C4-2B (cell line): ENCODE measurements around the gene CD36.

Source experiments
- ZFX ChIP-seq: fragments of 450-650 bp; IDR thresholded peaks from 2 replicates; pipeline ENCODE4 v1.6.1; 2017
- TF ChIP-seq, protein P1 (sequence below): fragments of 450-650 bp; conservative IDR thresholded peaks from 2 replicates; pipeline ENCODE4 v1.5.1; 2017; ENCODE audit warnings: mild to moderate bottlenecking

DNA sequence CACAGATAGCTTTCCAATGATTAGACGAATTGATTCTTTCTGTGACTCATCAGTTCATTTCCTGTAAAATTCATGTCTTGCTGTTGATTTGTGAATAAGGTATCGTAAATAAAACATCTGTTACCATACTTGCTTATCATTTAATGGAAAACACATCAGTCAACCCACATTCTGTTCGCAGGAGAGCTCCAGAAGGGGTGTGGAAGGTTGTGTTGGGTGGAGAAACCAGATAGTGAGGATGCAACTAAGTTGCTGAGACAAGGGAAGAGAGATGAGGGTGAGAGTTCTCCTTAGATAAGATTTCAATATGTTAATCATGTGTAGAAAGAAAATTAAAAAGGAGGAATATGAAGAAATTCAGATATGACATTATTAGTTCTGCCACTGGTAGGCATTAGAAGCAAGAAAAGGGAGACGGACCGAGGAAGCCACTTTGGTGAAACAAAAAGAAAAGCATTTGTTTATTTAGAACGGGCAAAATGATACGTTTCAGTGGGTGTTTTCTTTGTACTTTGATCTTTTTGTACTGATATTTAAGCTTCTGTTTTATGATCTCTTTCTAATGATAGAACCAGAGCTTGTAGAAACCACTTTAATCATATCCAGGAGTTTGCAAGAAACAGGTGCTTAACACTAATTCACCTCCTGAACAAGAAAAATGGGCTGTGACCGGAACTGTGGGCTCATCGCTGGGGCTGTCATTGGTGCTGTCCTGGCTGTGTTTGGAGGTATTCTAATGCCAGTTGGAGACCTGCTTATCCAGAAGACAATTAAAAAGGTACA, 7.8 kb downstream of the CD36 start:
- TF ChIP-seq, protein P1, sequence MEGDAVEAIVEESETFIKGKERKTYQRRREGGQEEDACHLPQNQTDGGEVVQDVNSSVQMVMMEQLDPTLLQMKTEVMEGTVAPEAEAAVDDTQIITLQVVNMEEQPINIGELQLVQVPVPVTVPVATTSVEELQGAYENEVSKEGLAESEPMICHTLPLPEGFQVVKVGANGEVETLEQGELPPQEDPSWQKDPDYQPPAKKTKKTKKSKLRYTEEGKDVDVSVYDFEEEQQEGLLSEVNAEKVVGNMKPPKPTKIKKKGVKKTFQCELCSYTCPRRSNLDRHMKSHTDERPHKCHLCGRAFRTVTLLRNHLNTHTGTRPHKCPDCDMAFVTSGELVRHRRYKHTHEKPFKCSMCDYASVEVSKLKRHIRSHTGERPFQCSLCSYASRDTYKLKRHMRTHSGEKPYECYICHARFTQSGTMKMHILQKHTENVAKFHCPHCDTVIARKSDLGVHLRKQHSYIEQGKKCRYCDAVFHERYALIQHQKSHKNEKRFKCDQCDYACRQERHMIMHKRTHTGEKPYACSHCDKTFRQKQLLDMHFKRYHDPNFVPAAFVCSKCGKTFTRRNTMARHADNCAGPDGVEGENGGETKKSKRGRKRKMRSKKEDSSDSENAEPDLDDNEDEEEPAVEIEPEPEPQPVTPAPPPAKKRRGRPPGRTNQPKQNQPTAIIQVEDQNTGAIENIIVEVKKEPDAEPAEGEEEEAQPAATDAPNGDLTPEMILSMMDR: no peak; the same call in 1 of the 2 replicates
- no peak for TF ChIP-seq ZFX
